Placental epithelial cell (primary cell): ENCODE measurements around the gene AFF1. TPM values are rescaled to one million over a fixed set of nuclear protein-coding genes. Genes with fewer than 3 reads are reported as not detected.

Experiments
- total RNA-seq: library from RNA; depleted of rRNA; stranded (reverse); fragments of >200 nt; gene quantifications from 2 replicates; pipeline ENCODE4 v1.2.3, GENCODE V29; 2012

The AFF1 gene
- 20.0 and 21.3 TPM in 2 replicates for total RNA-seq

GRCh38 chr4:86934771-86935565, at the start of gene AFF1:
TSS of gene AFF1 (plus strand) at chr4:86935011. CDS start at chr4:86948534, 13,523 bp downstream.

GRCh38 chr4:86891762-86892635, 42.8 kb upstream of the AFF1 start, which contains the start of gene C4orf36:
TSS of gene C4orf36 (minus strand) at chr4:86892422. CDS start at chr4:86891520, 902 bp downstream.

Other genes starting within 250 kb of the AFF1 start
- not detected in 2 replicates for gene SLC10A6, start 85.6 kb upstream of the AFF1 start, total RNA-seq
- 0.39 TPM in 1 of 2 replicates, not detected in the other for gene C4orf36, start 42.6 kb upstream of the AFF1 start, total RNA-seq